ENCODE results near the gene KIAA0232.
A peak's percentile ranks its signal among the peaks of the same experiment; 100 is the strongest.

The KIAA0232 gene

DNA sequence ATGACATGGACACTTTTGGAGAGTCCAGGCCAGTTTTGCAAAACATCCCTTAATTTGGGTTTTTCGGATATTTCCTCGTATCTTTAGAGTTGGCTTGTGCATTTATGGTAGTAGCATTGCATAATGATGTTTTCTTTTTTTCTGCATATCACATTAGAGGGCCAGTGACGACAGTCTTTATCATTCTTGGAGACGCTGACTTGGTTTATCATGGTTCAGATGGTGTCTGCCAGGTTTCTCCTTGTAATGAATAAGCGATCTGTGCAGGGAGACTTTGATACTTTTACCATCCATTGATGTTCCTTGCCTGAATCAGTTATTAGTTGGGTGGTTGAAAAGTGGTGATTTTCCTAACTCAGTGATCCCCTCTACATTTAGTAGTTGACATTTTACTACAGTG is 46.6 kb downstream of the KIAA0232 start:
- TF ChIP-seq ZBTB7A (IDR thresholded peaks at IDR 0.05; ENCODE audit: low read depth) (no peak), YY1 (IDR thresholded peaks at IDR 0.05; ENCODE audit: low read depth) (no peak), CEBPB (IDR thresholded peaks at IDR 0.05) (no peak), FOXM1 (IDR thresholded peaks at IDR 0.05; ENCODE audit: borderline replicate concordance, low read depth) (no peak)

DNA sequence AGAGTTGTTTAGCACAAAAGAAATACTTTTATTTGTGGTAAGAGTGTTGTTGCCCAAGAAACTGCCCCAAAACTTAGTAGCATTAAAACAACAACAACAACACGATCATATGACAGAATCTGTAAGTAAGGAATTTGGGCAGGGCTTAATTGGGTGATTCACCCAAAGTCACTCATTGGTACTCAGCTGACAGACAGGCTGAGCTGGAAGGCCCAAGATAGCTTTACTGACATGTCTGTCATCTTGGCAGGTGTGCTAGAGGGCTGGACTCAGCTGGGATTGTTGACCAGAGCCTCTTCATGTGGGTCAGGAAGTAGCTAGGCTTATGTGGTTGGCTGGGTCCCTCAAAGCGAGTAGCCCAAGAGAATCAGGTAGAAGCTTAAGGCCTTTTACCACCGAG is 52.3 kb downstream of the KIAA0232 start:
- TF ChIP-seq TCF12 (IDR thresholded peaks at IDR 0.05; ENCODE audit: low read depth) = no peak
- TF ChIP-seq EGR1 (IDR thresholded peaks at IDR 0.05) = no peak
- TF ChIP-seq TEAD4 (IDR thresholded peaks at IDR 0.05) = no peak
- TF ChIP-seq USF1 (IDR thresholded peaks at IDR 0.05) = no peak
- no peak for TF ChIP-seq CEBPB (IDR thresholded peaks at IDR 0.05)
- no peak for TF ChIP-seq CREB1 (IDR thresholded peaks at IDR 0.05; ENCODE audit: low read depth)
- TF ChIP-seq, protein P1, sequence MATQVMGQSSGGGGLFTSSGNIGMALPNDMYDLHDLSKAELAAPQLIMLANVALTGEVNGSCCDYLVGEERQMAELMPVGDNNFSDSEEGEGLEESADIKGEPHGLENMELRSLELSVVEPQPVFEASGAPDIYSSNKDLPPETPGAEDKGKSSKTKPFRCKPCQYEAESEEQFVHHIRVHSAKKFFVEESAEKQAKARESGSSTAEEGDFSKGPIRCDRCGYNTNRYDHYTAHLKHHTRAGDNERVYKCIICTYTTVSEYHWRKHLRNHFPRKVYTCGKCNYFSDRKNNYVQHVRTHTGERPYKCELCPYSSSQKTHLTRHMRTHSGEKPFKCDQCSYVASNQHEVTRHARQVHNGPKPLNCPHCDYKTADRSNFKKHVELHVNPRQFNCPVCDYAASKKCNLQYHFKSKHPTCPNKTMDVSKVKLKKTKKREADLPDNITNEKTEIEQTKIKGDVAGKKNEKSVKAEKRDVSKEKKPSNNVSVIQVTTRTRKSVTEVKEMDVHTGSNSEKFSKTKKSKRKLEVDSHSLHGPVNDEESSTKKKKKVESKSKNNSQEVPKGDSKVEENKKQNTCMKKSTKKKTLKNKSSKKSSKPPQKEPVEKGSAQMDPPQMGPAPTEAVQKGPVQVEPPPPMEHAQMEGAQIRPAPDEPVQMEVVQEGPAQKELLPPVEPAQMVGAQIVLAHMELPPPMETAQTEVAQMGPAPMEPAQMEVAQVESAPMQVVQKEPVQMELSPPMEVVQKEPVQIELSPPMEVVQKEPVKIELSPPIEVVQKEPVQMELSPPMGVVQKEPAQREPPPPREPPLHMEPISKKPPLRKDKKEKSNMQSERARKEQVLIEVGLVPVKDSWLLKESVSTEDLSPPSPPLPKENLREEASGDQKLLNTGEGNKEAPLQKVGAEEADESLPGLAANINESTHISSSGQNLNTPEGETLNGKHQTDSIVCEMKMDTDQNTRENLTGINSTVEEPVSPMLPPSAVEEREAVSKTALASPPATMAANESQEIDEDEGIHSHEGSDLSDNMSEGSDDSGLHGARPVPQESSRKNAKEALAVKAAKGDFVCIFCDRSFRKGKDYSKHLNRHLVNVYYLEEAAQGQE (IDR thresholded peaks at IDR 0.05; ENCODE audit: low read depth) = no peak
- TF ChIP-seq NFIC (IDR thresholded peaks at IDR 0.05) = no peak
- TF ChIP-seq ZBTB7A (IDR thresholded peaks at IDR 0.05; ENCODE audit: low read depth) = no peak
- no peak for TF ChIP-seq MAX (IDR thresholded peaks at IDR 0.05)

DNA sequence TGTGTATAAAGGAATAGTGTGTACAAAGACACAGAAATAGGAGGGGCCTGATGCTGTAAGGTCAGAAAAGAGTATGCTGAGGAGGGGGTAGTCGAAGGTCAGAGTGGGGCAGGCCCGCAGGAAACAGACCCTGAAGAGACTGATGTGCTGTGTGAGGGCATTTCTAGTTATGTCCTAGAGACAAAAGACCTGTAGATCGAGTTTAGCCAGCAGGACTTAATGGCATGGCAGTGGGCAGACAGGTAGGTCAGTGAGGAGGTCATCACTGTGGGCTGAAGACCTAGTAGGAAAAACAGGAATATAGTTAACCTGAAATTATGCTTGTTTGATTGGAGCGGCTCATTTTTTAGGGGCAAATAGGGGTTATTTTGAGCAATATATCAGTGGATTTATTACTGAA is 57.1 kb downstream of the KIAA0232 start:
- TF ChIP-seq NFIC (IDR thresholded peaks at IDR 0.05) (no peak), YY1 (IDR thresholded peaks at IDR 0.05; ENCODE audit: low read depth) (no peak), RAD21 (IDR thresholded peaks at IDR 0.05; ENCODE audit: low read depth) (no peak), TEAD4 (IDR thresholded peaks at IDR 0.05) (no peak), TAF1 (IDR thresholded peaks at IDR 0.05; ENCODE audit: low read depth) (no peak)
- TF ChIP-seq, protein P1 (IDR thresholded peaks at IDR 0.05; ENCODE audit: low read depth) = no peak

DNA sequence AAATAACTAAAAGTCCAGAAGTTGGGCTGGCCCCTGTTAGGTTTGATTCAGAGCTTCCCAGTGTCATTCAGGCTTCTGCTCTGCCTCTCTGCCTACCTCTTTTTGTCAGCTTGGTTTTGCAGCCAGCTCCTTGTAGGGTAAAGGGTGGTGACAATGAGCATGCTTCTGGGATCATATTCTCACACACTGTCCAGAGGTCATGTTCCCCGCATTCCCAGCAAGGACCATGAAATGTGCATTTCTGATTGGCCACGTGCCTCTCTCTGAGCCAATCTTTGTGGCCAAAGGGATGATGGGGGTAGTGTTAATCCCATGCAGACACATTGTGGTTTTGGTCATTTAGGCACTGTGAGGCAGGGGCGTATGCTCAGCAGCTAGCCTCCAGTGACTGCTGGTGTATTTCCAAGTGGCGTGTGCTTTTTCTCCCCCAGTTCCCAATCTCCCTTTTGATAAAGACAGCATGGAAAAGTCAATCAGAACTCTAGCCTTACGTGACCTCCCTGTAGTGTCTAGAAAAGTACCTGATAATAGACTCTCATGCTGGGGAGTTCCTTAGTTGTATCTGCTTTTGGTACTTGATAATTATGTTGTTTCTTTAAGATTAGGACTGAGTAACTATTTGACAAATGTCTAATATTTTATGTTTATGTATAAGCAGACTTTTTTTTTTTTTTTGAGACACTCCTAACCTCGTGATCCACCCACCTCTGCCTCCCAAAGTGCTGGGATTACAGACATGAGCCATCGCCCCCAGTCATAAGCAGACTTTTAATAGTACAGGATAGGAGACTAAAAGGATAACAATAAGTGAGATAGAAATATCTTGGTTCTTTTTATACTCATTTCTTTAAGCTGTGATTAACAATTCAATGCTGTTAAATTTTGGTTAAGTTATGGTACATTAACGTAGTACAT is 57.8 kb downstream of the KIAA0232 start:
- TF ChIP-seq EP300 (IDR thresholded peaks at IDR 0.05; ENCODE audit: borderline replicate concordance) (no peak), NFIC (IDR thresholded peaks at IDR 0.05) (no peak), ZBTB7A (IDR thresholded peaks at IDR 0.05; ENCODE audit: low read depth) (no peak), TAF1 (IDR thresholded peaks at IDR 0.05; ENCODE audit: low read depth) (no peak), EGR1 (IDR thresholded peaks at IDR 0.05) (no peak), FOXM1 (IDR thresholded peaks at IDR 0.05; ENCODE audit: borderline replicate concordance, low read depth) (no peak), CEBPB (IDR thresholded peaks at IDR 0.05) (no peak), USF1 (IDR thresholded peaks at IDR 0.05) (peak; percentile 89), MAX (IDR thresholded peaks at IDR 0.05) (peak; percentile 70), TEAD4 (IDR thresholded peaks at IDR 0.05) (peak; percentile 40), YY1 (IDR thresholded peaks at IDR 0.05; ENCODE audit: low read depth) (no peak), TCF12 (IDR thresholded peaks at IDR 0.05; ENCODE audit: low read depth) (no peak), CREB1 (IDR thresholded peaks at IDR 0.05; ENCODE audit: low read depth) (no peak), RAD21 (IDR thresholded peaks at IDR 0.05; ENCODE audit: low read depth) (no peak)
- TF ChIP-seq, protein P1 (IDR thresholded peaks at IDR 0.05; ENCODE audit: low read depth) = no peak
